OCI-LY3 (cell line): ENCODE data around the gene CCDC32.

Experiments
- H2AFZ ChIP-seq: fragments of 200-600, 300-600 bp; shearing (Covaris generic); 2 replicates; pipeline ENCODE4 v1.6.0; 2014; ENCODE audit warnings: antibody characterized with exemption, low read depth, low read length
- H3K27ac ChIP-seq: fragments of 200-600, 300-600 bp; sonication (generic); 2 replicates; pipeline ENCODE4 v1.5.1; 2014; ENCODE audit warnings: mild to moderate bottlenecking, low read length, moderate library complexity, mixed read lengths
- H3K27me3 ChIP-seq: fragments of 200-600, 300-600 bp; sonication (generic); 2 replicates; pipeline ENCODE4 v1.6.1; 2014; ENCODE audit warnings: low read depth, low read length, mixed read lengths
- H3K36me3 ChIP-seq: fragments of 200-600, 300-600 bp; sonication (generic); replicated peaks from 2 replicates; pipeline ENCODE3; 2014; ENCODE audit warnings: low read depth, low read length, mixed read lengths
- H3K4me1 ChIP-seq: fragments of 300-600, 200-600 bp; sonication (generic); 2 replicates; pipeline ENCODE4 v1.6.1; 2014; ENCODE audit warnings: low read length, mixed read lengths
- H3K4me2 ChIP-seq: fragments of 200-600, 300-600 bp; sonication (generic); 2 replicates; pipeline ENCODE4 v1.6.1; 2014; ENCODE audit warnings: low read length, mixed read lengths
- H3K4me3 ChIP-seq: fragments of 300-600, 200-600 bp; sonication (generic); 2 replicates; pipeline ENCODE4 v1.5.1; 2014; ENCODE audit warnings: antibody characterized with exemption, mild to moderate bottlenecking, low read length, moderate library complexity
- H3K79me2 ChIP-seq: fragments of 300-600, 200-600 bp; shearing (Covaris generic); 2 replicates; pipeline ENCODE4 v1.6.1; 2014; ENCODE audit warnings: mild to moderate bottlenecking, low read length, mixed read lengths
- H3K9ac ChIP-seq: fragments of 300-600, 200-600 bp; shearing (Covaris generic); 2 replicates; pipeline ENCODE4 v1.6.0; 2014; ENCODE audit warnings: mild to moderate bottlenecking, low read length, moderate library complexity
- H3K9me3 ChIP-seq: fragments of 200-600, 300-600 bp; shearing (Covaris generic); 2 replicates; pipeline ENCODE4 v1.6.1; 2014; ENCODE audit warnings: low read length, mixed read lengths; ENCODE audit not compliant: insufficient read depth
- H4K20me1 ChIP-seq: fragments of 200-600, 300-600 bp; sonication (generic); 2 replicates; pipeline ENCODE4 v1.6.1; 2016; ENCODE audit warnings: low read length, mixed read lengths; ENCODE audit not compliant: insufficient read depth
- EZH2phosphoT487 ChIP-seq: fragments of 200-600 bp; shearing (Covaris generic); IDR thresholded peaks from 2 replicates; pipeline ENCODE4 v1.6.1; 2018; ENCODE audit warnings: antibody characterized with exemption, mixed run types, low read depth
- TF ChIP-seq, protein P1 (sequence below): fragments of 200-600, 300-600 bp; sonication (generic); IDR thresholded peaks from 2 replicates; pipeline ENCODE4 v1.5.1; 2014; ENCODE audit warnings: antibody characterized with exemption, low read length, low read depth

Gene CCDC32

DNA sequence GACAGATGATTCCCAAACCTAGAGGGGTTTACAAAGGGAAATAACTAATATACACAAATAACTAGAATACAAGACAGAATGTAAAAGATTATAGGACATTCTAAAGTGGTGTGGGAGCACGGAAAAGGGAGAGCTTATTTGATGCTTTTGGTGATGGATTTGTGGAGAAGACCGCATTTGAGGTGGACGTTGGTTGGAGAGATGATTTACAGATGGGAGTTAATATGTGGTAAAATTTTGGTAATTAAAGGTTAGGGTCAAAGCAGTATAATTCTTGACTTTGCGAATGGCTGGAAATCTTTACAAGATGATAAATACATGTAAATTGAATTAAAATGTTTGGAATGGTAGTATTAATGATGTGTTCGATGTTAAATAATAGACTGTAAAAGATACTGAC is 30.4 kb upstream of the CCDC32 start:
- no peak overlapping the region for H3K27ac ChIP-seq
- H3K9me3 ChIP-seq: no peaks in the 10 kb centered on the region
- H3K4me1 ChIP-seq: peaks cover 19% of the 10 kb centered on the region
- no peak overlapping the region for H2AFZ ChIP-seq
- no peaks in the 10 kb centered on the region for H4K20me1 ChIP-seq
- TF ChIP-seq, protein P1, sequence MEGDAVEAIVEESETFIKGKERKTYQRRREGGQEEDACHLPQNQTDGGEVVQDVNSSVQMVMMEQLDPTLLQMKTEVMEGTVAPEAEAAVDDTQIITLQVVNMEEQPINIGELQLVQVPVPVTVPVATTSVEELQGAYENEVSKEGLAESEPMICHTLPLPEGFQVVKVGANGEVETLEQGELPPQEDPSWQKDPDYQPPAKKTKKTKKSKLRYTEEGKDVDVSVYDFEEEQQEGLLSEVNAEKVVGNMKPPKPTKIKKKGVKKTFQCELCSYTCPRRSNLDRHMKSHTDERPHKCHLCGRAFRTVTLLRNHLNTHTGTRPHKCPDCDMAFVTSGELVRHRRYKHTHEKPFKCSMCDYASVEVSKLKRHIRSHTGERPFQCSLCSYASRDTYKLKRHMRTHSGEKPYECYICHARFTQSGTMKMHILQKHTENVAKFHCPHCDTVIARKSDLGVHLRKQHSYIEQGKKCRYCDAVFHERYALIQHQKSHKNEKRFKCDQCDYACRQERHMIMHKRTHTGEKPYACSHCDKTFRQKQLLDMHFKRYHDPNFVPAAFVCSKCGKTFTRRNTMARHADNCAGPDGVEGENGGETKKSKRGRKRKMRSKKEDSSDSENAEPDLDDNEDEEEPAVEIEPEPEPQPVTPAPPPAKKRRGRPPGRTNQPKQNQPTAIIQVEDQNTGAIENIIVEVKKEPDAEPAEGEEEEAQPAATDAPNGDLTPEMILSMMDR: no peak
- TF ChIP-seq EZH2phosphoT487: no peak
- H3K36me3 ChIP-seq: no peaks in the 10 kb centered on the region
- peak overlapping the region; percentile 85 for H3K4me2 ChIP-seq
- H3K79me2 ChIP-seq: peaks cover 53% of the 10 kb centered on the region
- no peaks in the 10 kb centered on the region for H3K27me3 ChIP-seq
- peak overlapping the region; percentile 77 for H3K9ac ChIP-seq
- H3K4me3 ChIP-seq: peak overlapping the region; percentile 92

DNA sequence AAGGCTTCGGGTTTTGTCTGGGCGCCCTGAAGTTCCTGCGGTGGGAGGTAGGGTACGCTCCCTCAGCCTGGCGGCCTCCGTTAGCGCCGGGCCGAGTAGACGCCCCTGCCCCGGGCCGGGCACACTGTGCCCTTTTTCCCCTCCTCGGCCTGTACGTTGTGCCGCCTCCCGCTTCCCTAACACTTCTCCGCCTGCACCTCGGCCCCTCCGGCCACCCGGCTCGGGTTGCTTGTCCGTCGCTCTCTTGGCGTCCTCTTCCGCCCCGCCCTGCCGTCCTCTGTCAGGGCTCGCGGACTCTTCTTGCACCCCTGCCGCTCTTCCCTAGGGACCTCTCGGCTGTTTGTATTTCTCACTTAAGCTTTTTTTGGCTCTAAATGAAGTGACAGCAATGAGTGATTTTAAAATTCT is 29.6 kb upstream of the CCDC32 start:
- Histone ChIP-seq H3K9me3 (no peaks in the 10 kb centered on the region), H2AFZ (peak overlapping the region; percentile 82), H3K79me2 (peaks cover 46% of the 10 kb centered on the region), H4K20me1 (no peaks in the 10 kb centered on the region), H3K27me3 (0 out of 2 replicates have a peak, but pooled peaks cover 2% of the 10 kb centered on the region), H3K4me1 (peaks cover 23% of the 10 kb centered on the region), H3K27ac (peak overlapping the region; percentile 75), H3K36me3 (no peaks in the 10 kb centered on the region), H3K4me3 (peak overlapping the region; percentile 92), H3K4me2 (peak overlapping the region; percentile 85), H3K9ac (peak overlapping the region; percentile 77)
- TF ChIP-seq EZH2phosphoT487: no peak
- TF ChIP-seq, protein P1: no peak

DNA sequence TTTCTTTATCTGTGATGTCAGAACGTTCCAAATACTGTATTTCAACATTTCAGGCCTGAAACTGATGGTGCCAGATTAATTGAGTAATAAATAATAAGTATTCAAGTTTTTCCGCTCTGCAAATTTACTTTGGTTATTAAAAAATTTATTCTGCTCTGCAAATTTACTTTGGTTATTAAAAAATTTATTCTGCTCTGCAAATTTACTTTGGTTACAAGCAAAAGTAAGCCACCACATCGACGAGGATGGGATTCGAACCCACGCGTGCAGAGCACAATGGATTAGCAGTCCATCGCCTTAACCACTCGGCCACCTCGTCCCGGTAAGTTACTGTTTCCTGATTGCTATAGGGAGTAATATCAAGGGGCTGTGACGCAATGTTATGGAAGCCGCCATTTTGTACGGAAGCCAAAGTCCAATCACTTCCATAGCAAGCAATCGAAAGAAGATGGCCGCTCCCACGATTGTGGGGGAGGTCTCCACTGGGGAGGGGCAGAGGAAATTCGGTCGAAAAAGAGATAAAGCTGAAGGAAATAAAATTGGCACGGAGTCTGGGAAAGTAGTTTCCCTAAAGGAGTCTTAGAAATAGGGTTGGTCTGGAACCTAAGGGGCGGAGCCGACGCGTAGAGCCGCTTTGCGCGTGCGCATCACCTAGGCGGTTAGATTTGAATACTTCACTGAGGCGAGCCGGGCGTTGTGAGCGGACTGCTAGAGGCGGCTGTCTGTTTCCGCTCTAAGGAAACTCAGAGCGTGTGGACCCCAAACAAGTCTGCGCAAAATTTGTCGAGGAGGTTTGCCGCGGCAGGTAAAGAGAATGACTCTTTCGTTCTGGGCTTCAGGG is 29.0 kb upstream of the CCDC32 start, which contains the start of gene KNL1:
Gene KNL1, plus strand, starts transcription at position 662 of the 841 bp plus-strand sequence. CDS start 8,683 bp downstream, outside the sequence.
- H3K9me3 ChIP-seq: no peaks in the 10 kb centered on the region
- no peaks in the 10 kb centered on the region for H3K36me3 ChIP-seq
- H2AFZ ChIP-seq: peak within 1 kb of the TSS; percentile 82
- H3K79me2 ChIP-seq: peaks cover 42% of the 10 kb centered on the region
- H3K4me1 ChIP-seq: peaks cover 24% of the 10 kb centered on the region
- H3K4me3 ChIP-seq: peak within 1 kb of the TSS; percentile 92
- H3K4me2 ChIP-seq: peak within 1 kb of the TSS; percentile 85
- H3K27me3 ChIP-seq: 0 out of 2 replicates have a peak, but pooled peaks cover 3% of the 10 kb centered on the region
- H3K9ac ChIP-seq: peak within 1 kb of the TSS; percentile 77
- no peaks in the 10 kb centered on the region for H4K20me1 ChIP-seq
- TF ChIP-seq EZH2phosphoT487: no peak
- TF ChIP-seq, protein P1: no peak
- peak within 1 kb of the TSS; percentile 75 for H3K27ac ChIP-seq

DNA sequence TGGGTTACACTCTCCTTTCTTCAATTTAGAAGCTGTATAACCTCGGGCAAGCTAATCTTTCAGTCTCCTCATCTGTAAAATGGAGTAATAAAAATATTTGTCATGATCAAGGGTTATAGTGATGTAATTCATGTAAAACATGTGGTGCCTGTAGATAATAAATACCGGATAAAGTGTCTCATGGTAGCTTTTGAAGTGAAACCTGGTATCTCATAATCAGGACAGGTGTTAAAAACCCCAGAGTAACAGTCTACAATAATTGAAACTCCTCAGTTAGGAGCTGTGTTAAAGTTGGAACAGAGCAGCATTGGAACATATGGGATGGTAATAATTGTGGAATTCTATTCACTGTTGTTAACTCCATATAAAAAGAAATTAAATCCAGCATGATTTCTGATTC is 28.3 kb upstream of the CCDC32 start:
- Histone ChIP-seq H4K20me1 (no peaks in the 10 kb centered on the region), H3K4me2 (peak overlapping the region; percentile 67), H3K79me2 (peaks cover 36% of the 10 kb centered on the region), H2AFZ (peak overlapping the region; percentile 77), H3K9me3 (no peaks in the 10 kb centered on the region), H3K27ac (peak overlapping the region; percentile 12; the same call in 1 of the 2 replicates), H3K36me3 (no peaks in the 10 kb centered on the region), H3K4me1 (peaks cover 24% of the 10 kb centered on the region), H3K27me3 (peaks cover 3% of the 10 kb centered on the region; the same call in 1 of the 2 replicates), H3K4me3 (peak overlapping the region; percentile 92), H3K9ac (peak overlapping the region; percentile 5)
- no peak for TF ChIP-seq EZH2phosphoT487
- TF ChIP-seq, protein P1: no peak
